Left ventricle myocardium superior (tissue), 1 donor: ENCODE measurements around the gene IL9R. TPM values are rescaled to one million over a fixed set of nuclear protein-coding genes. Genes with fewer than 3 reads are reported as not detected.
"Not testable (repeated sequence)": the region's sequence is repeated elsewhere in the genome, so short reads cannot be mapped to it uniquely, and the experiment has no call there.

ENCODE experiments used
- ATAC-seq: fragments of 200-7000 bp; cut with Tn5 transposase; one replicate; pipeline ENCODE4 v1.9.1; 2020; ENCODE audit warnings: mild to moderate bottlenecking, moderate library complexity
- DNase-seq: peaks from one replicate; pipeline ENCODE4 v3.0.0-alpha.2; 2020
- intact Hi-C: fragments of 100-400 bp; cut with micrococcal nuclease; formaldehyde crosslinking; loops from one replicate; pipeline ENCODE4 v1.11.0; 2022
- total RNA-seq: library from RNA; stranded (reverse); fragmentation: NEBNext Ultra II Directional; extraction: Animal tissue kit (Norgen Biotek cat#: 25700); gene quantifications from one replicate; pipeline ENCODE4 v1.2.1, GENCODE V29; 2021
- donor health status: DM: no; HTN: yes; CAD: no; lungs with severe emphysema.

IL9R gene
- total RNA-seq, 1 donor from 2014 or later: not detected

- intact Hi-C loops: no loop called here
- ATAC-seq (no peak), DNase-seq (no peak)
These were observed 2.1 kb upstream of the IL9R start for GRCh38 chrX:155995321-155995875.

GRCh38 chrX:155998116-155998515 lies 620 bp downstream of the IL9R start:
- DNase-seq (no peak), ATAC-seq (no peak)
- intact Hi-C loops: no loop called here

- DNase-seq (no peak), ATAC-seq (no peak)
- intact Hi-C loops: no loop called here
These were observed 1.4 kb downstream of the IL9R start for GRCh38 chrX:155998761-155999510.

GRCh38 chrX:155999751-156000150 lies 2.3 kb downstream of the IL9R start:
- ATAC-seq, DNase-seq, intact Hi-C loops: not testable (repeated sequence)

GRCh38 chrX:156000361-156000926 lies 2.9 kb downstream of the IL9R start:
- intact Hi-C loops: no loop called here
- ATAC-seq: no peak
- DNase-seq: no peak

GRCh38 chrX:156001001-156001666 lies 3.6 kb downstream of the IL9R start:
- intact Hi-C loops: no loop called here
- ATAC-seq (no peak), DNase-seq (no peak)

GRCh38 chrX:156001667-156002021 lies 4.1 kb downstream of the IL9R start:
- DNase-seq (no peak), ATAC-seq (no peak)
- intact Hi-C loops: no loop called here

GRCh38 chrX:156002507-156002906 lies 5.0 kb downstream of the IL9R start:
- DNase-seq (no peak), ATAC-seq (no peak)
- intact Hi-C loops: no loop called here

- DNase-seq (no peak), ATAC-seq (no peak)
- intact Hi-C loops: no loop called here
These were observed 6.1 kb downstream of the IL9R start for GRCh38 chrX:156003486-156004185.

- intact Hi-C loops: no loop called here
- no peak for DNase-seq
- ATAC-seq: no peak
These were observed 6.8 kb downstream of the IL9R start for GRCh38 chrX:156004256-156004655.

- no peak for ATAC-seq
These were observed 7.2 kb downstream of the IL9R start for GRCh38 chrX:156004740-156005139.

GRCh38 chrX:156005144-156005543 lies 7.6 kb downstream of the IL9R start:
- intact Hi-C loops: no loop called here
- ATAC-seq (no peak), DNase-seq (no peak)

More at GRCh38 chrX:156004740-156005139, 7.2 kb downstream of the IL9R start:
- DNase-seq: no peak
- intact Hi-C loops: no loop called here

- intact Hi-C loops, DNase-seq, ATAC-seq: not testable (repeated sequence)
These were observed 9.0 kb downstream of the IL9R start for GRCh38 chrX:156006468-156006867.

GRCh38 chrX:156008379-156008778 lies 10.9 kb downstream of the IL9R start:
- intact Hi-C loops, ATAC-seq, DNase-seq: not testable (repeated sequence)

- no peak for DNase-seq
- intact Hi-C loops: no loop called here
- no peak for ATAC-seq
These were observed 11.4 kb downstream of the IL9R start for GRCh38 chrX:156008915-156009314.

GRCh38 chrX:156009691-156010090 lies 12.2 kb downstream of the IL9R start:
- ATAC-seq, DNase-seq, intact Hi-C loops: not testable (repeated sequence)

- DNase-seq, ATAC-seq, intact Hi-C loops: not testable (repeated sequence)
These were observed 15.9 kb downstream of the IL9R start for GRCh38 chrX:156013286-156013953.

- ATAC-seq, intact Hi-C loops, DNase-seq: not testable (repeated sequence)
These were observed 22.4 kb downstream of the IL9R start for GRCh38 chrX:156019846-156020245.

GRCh38 chrX:156023002-156023401 lies 25.5 kb downstream of the IL9R start:
- intact Hi-C loops, ATAC-seq: not testable (repeated sequence)

More at GRCh38 chrX:156023002-156023401, 25.5 kb downstream of the IL9R start:
- DNase-seq: not testable (repeated sequence)
